SK-N-SH (cell line): ENCODE measurements around the gene RNMT.

Experiments used
- FOXJ3 ChIP-seq: sonication (generic); formaldehyde crosslinking; IDR thresholded peaks from 2 replicates; pipeline ENCODE4 v1.5.1; 2020; ENCODE audit warnings: mild to moderate bottlenecking, missing genetic modification reagents
- POLR2AphosphoS5 ChIP-seq: IDR thresholded peaks from 2 replicates; pipeline ENCODE4 v1.6.1; 2012; ENCODE audit warnings: low read depth, low read length
- RAD21 ChIP-seq: IDR thresholded peaks from 2 replicates; pipeline ENCODE4 v1.6.1; 2012; ENCODE audit warnings: mild to moderate bottlenecking, low read length
- SMC3 ChIP-seq: IDR thresholded peaks from 2 replicates; pipeline ENCODE4 v1.6.1; 2012; ENCODE audit warnings: low read depth, low read length, improper control_type of control experiment
- USF1 ChIP-seq: IDR thresholded peaks from 2 replicates; pipeline ENCODE4 v1.4.0; 2012; ENCODE audit warnings: low read depth, borderline replicate concordance
- TF ChIP-seq, protein P1 (sequence below): fragments of 200-600 bp; sonication (generic); IDR thresholded peaks from 2 replicates; pipeline ENCODE4 v1.6.1; 2017; ENCODE audit warnings: antibody characterized with exemption, mild to moderate bottlenecking, moderate library complexity
- TF ChIP-seq, protein P2 (sequence below): IDR thresholded peaks from 2 replicates; pipeline ENCODE4 v1.6.1; 2012; ENCODE audit warnings: mild to moderate bottlenecking, low read depth, low read length, moderate library complexity

DNA sequence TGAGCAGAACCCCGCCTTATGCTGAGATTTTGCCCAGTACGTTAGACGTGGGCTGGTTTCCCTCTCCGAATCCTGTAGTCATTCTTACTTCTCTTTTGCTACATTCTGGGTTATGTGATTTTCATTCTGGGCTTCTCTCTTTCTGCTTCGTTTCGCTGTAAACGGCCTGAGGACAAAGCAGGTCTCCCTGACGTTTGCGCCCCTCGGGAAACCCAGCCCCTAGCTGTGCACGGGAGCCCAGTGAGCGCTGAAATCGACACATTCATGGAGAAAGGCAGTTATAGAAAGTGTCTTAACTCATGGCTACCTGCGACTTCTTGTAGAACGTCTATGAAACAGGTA, 74.8 kb downstream of the RNMT start:
- TF ChIP-seq, protein P1, sequence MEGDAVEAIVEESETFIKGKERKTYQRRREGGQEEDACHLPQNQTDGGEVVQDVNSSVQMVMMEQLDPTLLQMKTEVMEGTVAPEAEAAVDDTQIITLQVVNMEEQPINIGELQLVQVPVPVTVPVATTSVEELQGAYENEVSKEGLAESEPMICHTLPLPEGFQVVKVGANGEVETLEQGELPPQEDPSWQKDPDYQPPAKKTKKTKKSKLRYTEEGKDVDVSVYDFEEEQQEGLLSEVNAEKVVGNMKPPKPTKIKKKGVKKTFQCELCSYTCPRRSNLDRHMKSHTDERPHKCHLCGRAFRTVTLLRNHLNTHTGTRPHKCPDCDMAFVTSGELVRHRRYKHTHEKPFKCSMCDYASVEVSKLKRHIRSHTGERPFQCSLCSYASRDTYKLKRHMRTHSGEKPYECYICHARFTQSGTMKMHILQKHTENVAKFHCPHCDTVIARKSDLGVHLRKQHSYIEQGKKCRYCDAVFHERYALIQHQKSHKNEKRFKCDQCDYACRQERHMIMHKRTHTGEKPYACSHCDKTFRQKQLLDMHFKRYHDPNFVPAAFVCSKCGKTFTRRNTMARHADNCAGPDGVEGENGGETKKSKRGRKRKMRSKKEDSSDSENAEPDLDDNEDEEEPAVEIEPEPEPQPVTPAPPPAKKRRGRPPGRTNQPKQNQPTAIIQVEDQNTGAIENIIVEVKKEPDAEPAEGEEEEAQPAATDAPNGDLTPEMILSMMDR, result no peak
- TF ChIP-seq USF1, result no peak
- TF ChIP-seq, protein P2, sequence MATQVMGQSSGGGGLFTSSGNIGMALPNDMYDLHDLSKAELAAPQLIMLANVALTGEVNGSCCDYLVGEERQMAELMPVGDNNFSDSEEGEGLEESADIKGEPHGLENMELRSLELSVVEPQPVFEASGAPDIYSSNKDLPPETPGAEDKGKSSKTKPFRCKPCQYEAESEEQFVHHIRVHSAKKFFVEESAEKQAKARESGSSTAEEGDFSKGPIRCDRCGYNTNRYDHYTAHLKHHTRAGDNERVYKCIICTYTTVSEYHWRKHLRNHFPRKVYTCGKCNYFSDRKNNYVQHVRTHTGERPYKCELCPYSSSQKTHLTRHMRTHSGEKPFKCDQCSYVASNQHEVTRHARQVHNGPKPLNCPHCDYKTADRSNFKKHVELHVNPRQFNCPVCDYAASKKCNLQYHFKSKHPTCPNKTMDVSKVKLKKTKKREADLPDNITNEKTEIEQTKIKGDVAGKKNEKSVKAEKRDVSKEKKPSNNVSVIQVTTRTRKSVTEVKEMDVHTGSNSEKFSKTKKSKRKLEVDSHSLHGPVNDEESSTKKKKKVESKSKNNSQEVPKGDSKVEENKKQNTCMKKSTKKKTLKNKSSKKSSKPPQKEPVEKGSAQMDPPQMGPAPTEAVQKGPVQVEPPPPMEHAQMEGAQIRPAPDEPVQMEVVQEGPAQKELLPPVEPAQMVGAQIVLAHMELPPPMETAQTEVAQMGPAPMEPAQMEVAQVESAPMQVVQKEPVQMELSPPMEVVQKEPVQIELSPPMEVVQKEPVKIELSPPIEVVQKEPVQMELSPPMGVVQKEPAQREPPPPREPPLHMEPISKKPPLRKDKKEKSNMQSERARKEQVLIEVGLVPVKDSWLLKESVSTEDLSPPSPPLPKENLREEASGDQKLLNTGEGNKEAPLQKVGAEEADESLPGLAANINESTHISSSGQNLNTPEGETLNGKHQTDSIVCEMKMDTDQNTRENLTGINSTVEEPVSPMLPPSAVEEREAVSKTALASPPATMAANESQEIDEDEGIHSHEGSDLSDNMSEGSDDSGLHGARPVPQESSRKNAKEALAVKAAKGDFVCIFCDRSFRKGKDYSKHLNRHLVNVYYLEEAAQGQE, result no peak
- no peak for TF ChIP-seq SMC3
- no peak for TF ChIP-seq FOXJ3 (CRISPR knock-in tag)
- TF ChIP-seq POLR2AphosphoS5, result no peak
- no peak for TF ChIP-seq RAD21
